Measurements from ENCODE around the gene CHRND. TPM values are rescaled to one million over a fixed set of nuclear protein-coding genes. Genes with fewer than 3 reads are reported as not detected.

The CHRND gene
- total and polyA plus RNA-seq, 4 donors, result not detected

- H3K36me3 ChIP-seq (ENCODE audit: control insufficient read depth in 4 of 4, insufficient read depth in 3 of 4, low read depth in 1 of 4, low read length in 3 of 4), result no peaks in the 10 kb centered on the region
- H3K27me3 ChIP-seq (ENCODE audit: control insufficient read depth in 4 of 4, insufficient read depth in 4 of 4, low read length in 3 of 4), result no peaks in the 10 kb centered on the region
- peaks cover 0 to 3% (median under 1%) of the 10 kb centered on the region in 4 donors for H3K9me3 ChIP-seq (ENCODE audit: control insufficient read depth in 4 of 4, low read length in 3 of 4)
- no peaks in the 10 kb centered on the region for H3K4me1 ChIP-seq (ENCODE audit: control insufficient read depth in 4 of 4, insufficient read depth in 4 of 4, low read length in 3 of 4)
- H3K4me3 ChIP-seq (ENCODE audit: low read depth in 1 of 3, low read length in 3 of 3), result no peak overlapping the region
- TF ChIP-seq RAD21 (IDR thresholded peaks at IDR 0.05), result no peak
- no peak for TF ChIP-seq FOXA2 (IDR thresholded peaks at IDR 0.05)
- no peak for TF ChIP-seq TAF1 (conservative IDR thresholded peaks at IDR 0.05)
- no peak for TF ChIP-seq HNF4A (conservative IDR thresholded peaks at IDR 0.05)
- no peak for TF ChIP-seq MAX (IDR thresholded peaks at IDR 0.05)
- TF ChIP-seq HNF4G (IDR thresholded peaks at IDR 0.05), result no peak
- TF ChIP-seq RXRA (IDR thresholded peaks at IDR 0.05), result no peak
- TF ChIP-seq ATF3 (IDR thresholded peaks at IDR 0.05), result no peak
- no peak for TF ChIP-seq JUND (IDR thresholded peaks at IDR 0.05)
- no peak for TF ChIP-seq NR2F2 (IDR thresholded peaks at IDR 0.05)
- TF ChIP-seq SP1 (IDR thresholded peaks at IDR 0.05), result no peak
- no peak for TF ChIP-seq GABPA (IDR thresholded peaks at IDR 0.05 in 1 of 2, conservative IDR thresholded peaks at IDR 0.05 in 1 of 2)
- no peak for TF ChIP-seq REST (IDR thresholded peaks at IDR 0.05)
- TF ChIP-seq YY1 (IDR thresholded peaks at IDR 0.05), result no peak
- TF ChIP-seq EGR1 (IDR thresholded peaks at IDR 0.05; ENCODE audit: low read depth in 2 of 2), result no peak
- no peak for TF ChIP-seq CTCF (IDR thresholded peaks at IDR 0.05; ENCODE audit: low read depth, low read length, missing input control)
- no peak for TF ChIP-seq ZBTB33 (IDR thresholded peaks at IDR 0.05)
- no peak overlapping the region for H3K9ac ChIP-seq (ENCODE audit: low read depth in 1 of 2, low read length in 2 of 2)
- H3K27ac ChIP-seq (ENCODE audit: low read depth in 1 of 2, low read length in 2 of 2), result no peak overlapping the region
- WGBS, result 84% methylated on average over 13 of the region's 13 CpGs
- no peak for DNase-seq (ENCODE audit: low spot score)
Observed at GRCh38 chr2:232533944-232534710, 8.2 kb downstream of the CHRND start.

Data from liver (tissue), 9 donors.